Vagina (tissue), 2 donors: ENCODE data around the gene TYW1. TPM values are rescaled to one million over a fixed set of nuclear protein-coding genes. Genes with fewer than 3 reads are reported as not detected.
A peak's percentile ranks its signal among the peaks of the same experiment; 100 is the strongest.
"Not testable (repeated sequence)": the region's sequence is repeated elsewhere in the genome, so short reads cannot be mapped to it uniquely, and the experiment has no call there.

Source experiments
- DNase-seq, 2 donors: peaks; one replicate each; pipeline ENCODE4 v3.0.0-alpha.2; 2017; ENCODE audit errors: extremely low spot score in 2 of 2
- H3K27ac ChIP-seq: fragments of 200-600 bp; sonication (generic); one replicate; pipeline ENCODE4 v1.5.1; 2019
- H3K27me3 ChIP-seq: fragments of 200-600 bp; sonication (generic); one replicate; pipeline ENCODE4 v1.5.1; 2019
- H3K36me3 ChIP-seq, 2 donors: fragments of 200-600 bp; sonication (generic); one replicate each; pipeline ENCODE4 v1.5.1; 2017 to 2019
- H3K4me1 ChIP-seq: fragments of 200-600 bp; sonication (generic); one replicate; pipeline ENCODE4 v1.5.1; 2019
- H3K4me3 ChIP-seq, 2 donors: fragments of 200-600 bp; sonication (generic); 1 replicate in 1 of 2; 2 replicates in 1 of 2; pipeline ENCODE4 v1.5.1; 2016 to 2019
- H3K9me3 ChIP-seq: fragments of 200-600 bp; sonication (generic); one replicate; pipeline ENCODE4 v1.5.1; 2019
- POLR2A ChIP-seq, 2 donors: fragments of 450-650 bp; IDR thresholded peaks; one replicate each; pipeline ENCODE4 v1.6.1; 2017; ENCODE audit warnings: antibody characterized with exemption in 2 of 2, mild to moderate bottlenecking in 2 of 2, moderate library complexity in 2 of 2
- POLR2AphosphoS5 ChIP-seq, 2 donors: sonication (generic); formaldehyde crosslinking; IDR thresholded peaks; one replicate each; pipeline ENCODE4 v1.9.0; 2017; ENCODE audit warnings: antibody characterized with exemption in 2 of 2, mild to moderate bottlenecking in 2 of 2, low read depth in 1 of 2; ENCODE audit not compliant: insufficient read depth in 1 of 2
- intact Hi-C: fragments of 100-400 bp; cut with DNase I; formaldehyde crosslinking; loops from one replicate; pipeline ENCODE4 v1.15.1; 2023
- total RNA-seq: library from RNA; depleted of rRNA; stranded (reverse); fragments of >200 nt; gene quantifications from one replicate; pipeline ENCODE4 v1.2.3, GENCODE V29; 2016
- TF ChIP-seq, protein P1 (sequence below), 3 experiments: fragments of 450-650 bp in 2 of 3; fragments of 200-600 bp in 1 of 3; sonication (generic) in 1 of 3; IDR thresholded peaks; one replicate each; pipeline ENCODE4 v1.5.1; 2017 to 2019; ENCODE audit warnings: antibody characterized with exemption in 3 of 3, mild to moderate bottlenecking in 2 of 3, moderate library complexity in 2 of 3

TYW1 gene
- total RNA-seq, 1 donor from 2014 or later: 40.8 TPM

DNA sequence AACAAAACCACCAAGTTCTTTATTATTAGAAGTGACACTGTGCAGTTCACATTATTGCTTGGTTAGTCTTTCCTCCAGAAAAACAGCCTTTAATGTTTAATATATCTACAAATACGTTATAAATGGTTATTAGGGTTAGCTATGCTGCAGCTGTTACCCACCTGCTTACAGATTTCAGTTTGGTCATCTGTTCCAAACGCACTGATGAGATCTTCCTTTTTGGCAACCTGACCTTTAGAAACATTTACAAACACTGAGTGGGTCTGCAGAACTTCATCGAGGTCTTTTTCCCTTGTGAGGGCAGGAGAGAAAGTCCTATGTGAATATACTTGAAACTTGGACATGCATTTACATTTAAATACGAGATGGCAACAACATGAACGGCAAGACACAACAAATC, 2.6 kb upstream of the TYW1 start:
- peak overlapping the region; percentile 92 for H3K27ac ChIP-seq
- H3K27me3 ChIP-seq, DNase-seq, H3K9me3 ChIP-seq, intact Hi-C loops: not testable (repeated sequence)
- H3K4me3 ChIP-seq: peak overlapping the region; percentile 72 to 96
- peaks cover 25% of the 10 kb centered on the region for H3K4me1 ChIP-seq
- peaks cover 0 to 41% of the 10 kb centered on the region in 2 donors for H3K36me3 ChIP-seq

DNA sequence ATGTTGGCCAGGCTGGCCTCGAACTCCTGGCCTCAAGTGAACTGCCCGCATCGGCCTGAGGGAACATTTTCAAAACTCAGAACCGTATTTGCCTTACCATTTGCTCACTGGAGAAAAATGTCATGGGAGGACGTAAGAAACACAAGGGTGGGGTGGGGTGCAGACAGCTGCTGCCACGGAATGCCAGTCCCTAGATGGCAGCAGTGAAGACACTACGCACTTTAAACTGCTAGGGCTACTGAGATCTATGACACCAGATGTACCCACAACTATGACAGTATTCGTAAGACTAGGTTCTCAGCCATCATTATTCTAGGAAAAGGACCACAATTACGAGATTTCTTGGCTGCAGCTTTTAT, 2.0 kb upstream of the TYW1 start:
- peaks cover 0 to 39% of the 10 kb centered on the region in 2 donors for H3K36me3 ChIP-seq
- DNase-seq, intact Hi-C loops: not testable (repeated sequence)

DNA sequence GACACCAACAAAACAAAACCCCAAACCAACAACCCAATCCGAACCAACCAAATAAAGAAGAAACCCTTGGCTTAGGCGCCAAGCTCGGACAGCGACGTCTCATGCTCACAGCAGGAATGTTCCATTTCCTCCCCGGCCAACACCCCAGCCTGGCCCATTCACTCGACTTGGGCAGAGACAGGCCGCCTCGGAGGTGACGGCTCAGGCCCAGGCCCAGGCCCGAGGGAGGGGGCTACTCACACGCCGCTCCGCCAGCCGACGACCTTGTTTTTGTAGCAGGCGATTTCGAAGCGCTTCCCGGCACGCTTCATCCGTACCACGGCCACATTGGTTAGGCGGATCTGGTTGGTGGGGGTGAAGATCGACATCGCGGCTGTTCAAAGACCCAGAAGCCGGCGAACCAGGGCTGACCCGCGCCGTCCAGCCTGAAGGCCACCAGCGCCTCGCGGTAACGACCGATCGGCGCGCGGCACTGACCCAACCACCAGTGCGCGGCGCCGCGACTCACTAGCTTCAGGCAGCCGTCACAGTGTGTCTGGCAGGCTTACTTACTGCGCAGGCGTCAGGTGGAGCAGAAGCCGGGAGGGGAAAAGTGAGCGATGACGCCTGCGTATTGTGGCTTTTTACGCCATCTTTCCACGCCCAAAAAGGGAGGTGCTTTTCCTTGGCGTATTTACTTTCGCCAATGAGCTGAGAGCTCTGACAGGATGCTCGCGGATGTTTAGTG, 1.4 kb upstream of the TYW1 start, which contains the start of gene SBDS:
Gene SBDS (minus strand): TSS at position 537 of the 727 bp plus-strand sequence. CDS start 169 bp downstream, at position 368.
- DNase-seq: peak; percentile 96 to 98
- H3K9me3 ChIP-seq, intact Hi-C loops, H3K27me3 ChIP-seq: not testable (repeated sequence)
- H3K4me3 ChIP-seq: peak within 1 kb of the TSS; percentile 72 to 96
- H3K4me1 ChIP-seq: peaks cover 25% of the 10 kb centered on the region
- peak within 1 kb of the TSS; percentile 93 for H3K27ac ChIP-seq
- peaks cover 0 to 35% of the 10 kb centered on the region in 2 donors for H3K36me3 ChIP-seq
- TF ChIP-seq POLR2AphosphoS5 (IDR thresholded peaks at IDR 0.05; ENCODE audit: insufficient read depth in 1 of 2, low read depth in 1 of 2) (peak; percentile 84 to 98), POLR2A (IDR thresholded peaks at IDR 0.05) (peak in 1 of 2 donors; percentile 97)

More for the DNA sequence above, 2.0 kb upstream of the TYW1 start:
- peak overlapping the region; percentile 72 to 96 for H3K4me3 ChIP-seq
- peaks cover 25% of the 10 kb centered on the region for H3K4me1 ChIP-seq
- peak overlapping the region; percentile 92 for H3K27ac ChIP-seq
- not testable (repeated sequence) for H3K27me3 ChIP-seq, H3K9me3 ChIP-seq
- TF ChIP-seq POLR2AphosphoS5 (IDR thresholded peaks at IDR 0.05; ENCODE audit: insufficient read depth in 1 of 2, low read depth in 1 of 2) (peak in 1 of 2 donors; percentile 47), POLR2A (IDR thresholded peaks at IDR 0.05) (peak in 1 of 2 donors; percentile 33)

DNA sequence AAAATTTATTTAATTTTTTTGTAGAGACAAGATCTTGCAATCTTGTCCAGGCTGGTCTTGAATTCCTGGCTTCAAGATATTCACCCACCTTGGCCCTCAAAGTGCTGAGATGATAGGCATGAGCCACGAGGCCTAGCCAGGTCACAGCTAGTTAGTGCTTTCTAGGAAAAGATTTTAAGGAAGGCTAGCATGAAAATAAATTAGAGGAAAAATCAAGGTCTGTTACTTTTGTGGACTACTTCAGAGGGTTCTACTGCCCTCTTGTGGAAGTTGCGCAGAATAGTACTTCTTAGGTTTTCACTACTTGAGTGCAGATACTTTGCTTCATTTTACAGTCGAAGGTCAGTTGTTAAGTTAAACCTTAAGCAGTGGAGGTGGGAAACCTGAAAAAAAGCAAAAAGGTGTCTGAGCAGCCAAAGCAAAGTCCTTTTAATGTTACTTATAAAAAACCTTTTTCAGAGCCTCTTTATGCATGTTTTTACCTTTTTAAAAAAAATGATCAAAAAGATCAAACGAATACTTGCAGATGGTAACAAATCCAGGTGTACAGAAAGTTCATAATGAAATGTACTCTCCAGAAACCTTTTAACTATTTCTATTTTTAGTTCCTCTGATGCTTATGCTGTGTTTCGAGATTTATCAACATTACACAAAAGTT, 4.1 kb downstream of the TYW1 start:
- H3K4me3 ChIP-seq, DNase-seq, H3K27ac ChIP-seq, intact Hi-C loops, H3K36me3 ChIP-seq, H3K27me3 ChIP-seq, H3K9me3 ChIP-seq: not testable (repeated sequence)
- TF ChIP-seq, protein P1, sequence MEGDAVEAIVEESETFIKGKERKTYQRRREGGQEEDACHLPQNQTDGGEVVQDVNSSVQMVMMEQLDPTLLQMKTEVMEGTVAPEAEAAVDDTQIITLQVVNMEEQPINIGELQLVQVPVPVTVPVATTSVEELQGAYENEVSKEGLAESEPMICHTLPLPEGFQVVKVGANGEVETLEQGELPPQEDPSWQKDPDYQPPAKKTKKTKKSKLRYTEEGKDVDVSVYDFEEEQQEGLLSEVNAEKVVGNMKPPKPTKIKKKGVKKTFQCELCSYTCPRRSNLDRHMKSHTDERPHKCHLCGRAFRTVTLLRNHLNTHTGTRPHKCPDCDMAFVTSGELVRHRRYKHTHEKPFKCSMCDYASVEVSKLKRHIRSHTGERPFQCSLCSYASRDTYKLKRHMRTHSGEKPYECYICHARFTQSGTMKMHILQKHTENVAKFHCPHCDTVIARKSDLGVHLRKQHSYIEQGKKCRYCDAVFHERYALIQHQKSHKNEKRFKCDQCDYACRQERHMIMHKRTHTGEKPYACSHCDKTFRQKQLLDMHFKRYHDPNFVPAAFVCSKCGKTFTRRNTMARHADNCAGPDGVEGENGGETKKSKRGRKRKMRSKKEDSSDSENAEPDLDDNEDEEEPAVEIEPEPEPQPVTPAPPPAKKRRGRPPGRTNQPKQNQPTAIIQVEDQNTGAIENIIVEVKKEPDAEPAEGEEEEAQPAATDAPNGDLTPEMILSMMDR (IDR thresholded peaks at IDR 0.05): peak in 1 of 3 experiments; percentile 39
- H3K4me1 ChIP-seq: peaks cover 11% of the 10 kb centered on the region

DNA sequence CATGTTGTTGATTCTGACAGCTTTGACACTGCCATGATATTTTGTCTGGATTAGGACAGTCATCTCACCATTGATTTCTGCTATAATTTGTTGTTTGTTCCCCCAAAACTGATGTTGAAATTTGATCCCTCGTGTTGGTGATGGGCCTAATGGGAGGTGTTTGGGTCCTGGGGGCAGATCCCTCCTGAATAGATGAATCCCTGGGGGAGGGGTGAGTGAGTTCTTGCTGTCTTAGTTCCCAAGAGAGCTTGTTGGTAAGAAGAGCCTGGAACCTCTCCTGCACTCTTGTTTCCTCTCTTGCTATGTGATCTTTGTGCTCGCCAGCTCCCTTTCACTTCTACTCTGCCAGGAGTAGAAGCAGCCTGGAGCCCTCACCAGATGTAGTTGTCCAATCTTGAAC, 7.5 kb downstream of the TYW1 start:
- H3K4me1 ChIP-seq, H3K9me3 ChIP-seq, H3K27me3 ChIP-seq, DNase-seq, H3K27ac ChIP-seq, intact Hi-C loops, H3K4me3 ChIP-seq: not testable (repeated sequence)
- peaks cover 0 to 11% of the 10 kb centered on the region in 2 donors for H3K36me3 ChIP-seq

DNA sequence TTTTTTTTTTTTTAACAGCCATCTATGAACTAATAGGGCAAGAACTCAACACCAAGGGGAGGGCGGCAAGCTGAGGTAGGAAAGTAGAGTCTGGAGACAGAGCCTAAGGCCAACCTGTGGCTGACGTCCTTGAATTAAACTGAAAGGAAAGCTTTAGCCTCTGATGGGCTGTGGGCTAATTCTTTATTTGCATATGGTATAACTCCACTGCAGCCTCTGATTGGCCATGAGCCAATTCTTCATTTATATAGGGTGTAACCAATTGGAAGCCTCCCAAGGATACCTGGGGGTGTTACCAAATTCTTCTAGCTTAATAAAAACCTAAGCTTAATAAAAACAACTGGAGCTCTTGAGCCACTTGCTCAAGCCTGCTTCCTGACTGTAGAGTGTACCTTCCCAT, 10.3 kb downstream of the TYW1 start:
- no peak for TF ChIP-seq POLR2A (IDR thresholded peaks at IDR 0.05)
- TF ChIP-seq POLR2AphosphoS5 (IDR thresholded peaks at IDR 0.05; ENCODE audit: insufficient read depth in 1 of 2, low read depth in 1 of 2): no peak
- TF ChIP-seq, protein P1 (IDR thresholded peaks at IDR 0.05): no peak
- Histone ChIP-seq H3K27ac (no peak overlapping the region), H3K36me3 (peaks cover 0 to 32% of the 10 kb centered on the region in 2 donors), H3K9me3 (no peaks in the 10 kb centered on the region), H3K4me1 (no peaks in the 10 kb centered on the region), H3K4me3 (no peak overlapping the region), H3K27me3 (no peaks in the 10 kb centered on the region)
- DNase-seq: no peak
- intact Hi-C loops: no loop called here

DNA sequence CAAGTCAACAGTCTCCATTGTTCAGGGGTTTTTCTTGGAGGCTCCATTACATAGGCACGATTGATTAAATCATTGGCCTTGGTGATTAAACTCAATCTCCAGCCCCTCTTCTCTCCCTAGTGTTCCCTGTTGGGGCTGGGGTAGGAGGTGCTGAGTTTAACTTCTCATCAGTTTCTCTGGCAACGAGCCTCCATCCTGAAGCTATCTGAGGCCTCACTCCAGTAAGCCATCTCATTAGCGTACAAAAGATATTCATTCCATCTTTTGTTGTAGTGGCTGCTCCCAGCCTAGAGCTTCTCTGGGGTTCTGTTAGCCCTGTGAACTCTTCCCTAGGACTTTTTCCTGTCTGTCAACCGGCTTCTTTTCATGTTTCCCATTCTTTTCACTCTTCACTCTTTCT, 11.6 kb downstream of the TYW1 start:
- Histone ChIP-seq H3K4me1 (no peaks in the 10 kb centered on the region), H3K27me3 (no peaks in the 10 kb centered on the region), H3K9me3 (no peaks in the 10 kb centered on the region), H3K27ac (no peak overlapping the region), H3K36me3 (peaks cover 0 to 33% of the 10 kb centered on the region in 2 donors), H3K4me3 (no peak overlapping the region)
- no peak for DNase-seq
- TF ChIP-seq, protein P1 (IDR thresholded peaks at IDR 0.05): no peak
- TF ChIP-seq POLR2AphosphoS5 (IDR thresholded peaks at IDR 0.05; ENCODE audit: insufficient read depth in 1 of 2, low read depth in 1 of 2) (no peak), POLR2A (IDR thresholded peaks at IDR 0.05) (no peak)
- intact Hi-C loops: no loop called here

DNA sequence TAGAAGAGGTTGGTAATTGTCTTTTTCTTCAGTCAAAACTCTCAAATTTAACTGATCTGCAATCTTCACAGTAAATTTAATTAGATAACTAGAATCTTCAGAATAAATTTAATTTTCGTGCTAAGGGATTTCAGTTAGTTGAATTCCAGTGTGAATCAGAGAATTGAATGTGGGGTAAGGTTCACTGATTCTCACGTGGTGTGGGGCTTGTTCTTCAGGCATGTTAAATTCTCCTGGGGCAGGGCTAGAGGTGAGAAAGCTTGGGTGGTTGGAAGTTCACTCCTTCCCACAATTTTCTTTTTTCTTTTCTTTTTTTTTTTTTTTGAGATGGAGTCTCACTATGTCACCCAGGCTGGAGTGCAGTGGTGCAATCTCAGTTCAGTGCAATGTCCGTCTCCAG, 13.0 kb downstream of the TYW1 start:
- H3K9me3 ChIP-seq, H3K4me3 ChIP-seq, intact Hi-C loops, DNase-seq, H3K27me3 ChIP-seq, H3K27ac ChIP-seq, H3K4me1 ChIP-seq: not testable (repeated sequence)
- peaks cover 0 to 38% of the 10 kb centered on the region in 2 donors for H3K36me3 ChIP-seq

DNA sequence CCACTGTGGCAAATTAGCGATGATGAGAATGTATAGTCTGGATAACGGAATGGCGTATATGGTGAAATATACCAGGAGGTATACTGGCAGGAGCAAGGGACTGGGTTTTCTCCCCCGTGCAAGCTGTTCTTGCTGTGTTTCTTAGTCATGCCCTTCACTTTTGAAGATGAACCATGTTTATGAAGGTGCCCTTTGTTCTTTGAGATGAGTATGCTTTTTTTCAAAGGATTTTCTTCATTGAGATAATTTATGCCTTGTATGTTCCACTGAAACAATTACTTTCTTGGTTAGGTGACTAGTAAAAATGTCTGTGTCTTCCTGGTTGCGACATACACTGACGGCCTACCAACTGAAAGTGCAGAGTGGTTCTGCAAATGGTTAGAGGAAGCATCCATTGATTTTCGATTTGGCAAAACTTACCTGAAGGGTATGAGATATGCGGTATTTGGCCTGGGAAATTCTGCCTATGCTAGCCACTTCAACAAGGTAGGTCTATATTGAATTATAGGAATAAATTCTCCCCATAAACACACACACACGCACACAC, 17.5 kb downstream of the TYW1 start:
- H3K27ac ChIP-seq, DNase-seq, H3K4me3 ChIP-seq, intact Hi-C loops, H3K4me1 ChIP-seq, H3K27me3 ChIP-seq, H3K9me3 ChIP-seq: not testable (repeated sequence)
- peaks cover 0 to 61% of the 10 kb centered on the region in 2 donors for H3K36me3 ChIP-seq
